K562 (cell line): ENCODE measurements around the gene IP6K2. TPM values are rescaled to one million over a fixed set of nuclear protein-coding genes. Genes with fewer than 3 reads are reported as not detected.

ENCODE experiments used
- ATAC-seq: fragments of 200-7000 bp; cut with Tn5 transposase; 3 replicates; pipeline ENCODE4 v1.9.1; 2020; ENCODE audit warnings: moderate library complexity
- BruUV-seq: library from RNA; stranded (reverse); fragments of 400-500 nt; replicated peaks from 2 replicates; lab custom pipeline; 2021; lab: Mats Ljungman, UMichigan
- CTCF ChIA-PET: fragments of 300-600 bp; formaldehyde crosslinking; extraction: SDS; loops from one replicate; lab custom pipeline; 2021; ENCODE audit warnings: low intra/inter-chr PET ratio; lab: Yijun Ruan, JAX
- POLR2A ChIA-PET: fragments of 300-600, 350-650 bp; sonication (Branson Sonifier 250); formaldehyde crosslinking; extraction: SDS; loops from one replicate; lab custom pipeline; 2021; ENCODE audit warnings: antibody characterized with exemption, inconsistent platforms; lab: Yijun Ruan, JAX
- DNase-seq, 4 experiments: peaks; one replicate each; pipeline versions ENCODE4 v3.0.0 to v3.0.0-alpha.2; 2011 to 2018; ENCODE audit warnings: low spot score in 3 of 4, mixed read lengths in 3 of 4; ENCODE audit errors: extremely low read depth in 1 of 4
- FAIRE-seq: peaks from 2 replicates; lab custom pipeline; 2011; peaks lifted over from hg19 to GRCh38; lab: Jason Lieb, UNC
- H2AFZ ChIP-seq: 2 replicates; pipeline ENCODE4 v1.6.0; 2011; ENCODE audit warnings: low read depth, low read length, control low read depth, inconsistent platforms
- H3K27ac ChIP-seq: fragments of 200-600 bp; 3 replicates; pipeline ENCODE4 v1.8.0; 2011; ENCODE audit warnings: low read depth, mild to moderate bottlenecking, control low read depth, inconsistent platforms, low read length, moderate library complexity, mixed read lengths; ENCODE audit errors: extremely low read depth
- H3K27me3 ChIP-seq, 2 experiments: fragments of 300-600 bp in 1 of 2; 2 replicates in 1 of 2; 3 replicates in 1 of 2; pipeline versions ENCODE4 v1.6.0 to v1.8.0; 2011; ENCODE audit warnings: inconsistent platforms in 2 of 2, low read length in 2 of 2, mild to moderate bottlenecking in 1 of 2, mixed read lengths in 1 of 2, moderate library complexity in 1 of 2; ENCODE audit not compliant: control insufficient read depth in 2 of 2, insufficient read depth in 2 of 2
- H3K36me3 ChIP-seq: fragments of 300-600 bp; 3 replicates; pipeline ENCODE4 v1.8.0; 2011; ENCODE audit warnings: mild to moderate bottlenecking, low read length, inconsistent platforms; ENCODE audit not compliant: control insufficient read depth, insufficient read depth
- H3K4me1 ChIP-seq, 2 experiments: fragments of 200-600 bp in 1 of 2; replicated peaks in 1 of 2; 2 replicates in 1 of 2; 3 replicates in 1 of 2; pipeline versions ENCODE4 v1.5.1 to v1.8.0; 2011; ENCODE audit warnings: inconsistent platforms in 2 of 2, low read length in 2 of 2, mild to moderate bottlenecking in 1 of 2, mixed read lengths in 1 of 2, moderate library complexity in 1 of 2; ENCODE audit not compliant: control insufficient read depth in 2 of 2, insufficient read depth in 2 of 2
- H3K4me2 ChIP-seq: 2 replicates; pipeline ENCODE4 v1.6.1; 2011; ENCODE audit warnings: low read length, control low read depth, inconsistent platforms, mixed read lengths; ENCODE audit not compliant: insufficient read depth
- H3K4me3 ChIP-seq: fragments of 200-600 bp; sonication (generic), shearing (Covaris generic); 2 replicates; pipeline ENCODE4 v1.5.1; 2016; ENCODE audit warnings: control low read depth, inconsistent platforms
- H3K79me2 ChIP-seq: fragments of 200-600 bp; 3 replicates; pipeline ENCODE4 v1.8.0; 2011; ENCODE audit warnings: low read length, inconsistent platforms; ENCODE audit not compliant: control insufficient read depth, insufficient read depth
- H3K9ac ChIP-seq, 2 experiments: 2 replicates each; pipeline versions ENCODE4 v1.6.0 to v1.6.1; 2011; ENCODE audit warnings: low read depth in 2 of 2, low read length in 2 of 2, control low read depth in 1 of 2, inconsistent platforms in 1 of 2, mild to moderate bottlenecking in 1 of 2, mixed read lengths in 1 of 2; ENCODE audit not compliant: insufficient read depth in 1 of 2
- H3K9me1 ChIP-seq: one replicate; pipeline ENCODE4 v1.6.0; 2011; ENCODE audit warnings: inconsistent platforms, mild to moderate bottlenecking, low read length, moderate library complexity; ENCODE audit not compliant: control insufficient read depth, insufficient read depth
- H3K9me3 ChIP-seq: replicated peaks from 2 replicates; pipeline ENCODE4 v1.5.1; 2011; ENCODE audit warnings: low read depth, low read length, inconsistent platforms; ENCODE audit not compliant: control insufficient read depth, insufficient read depth
- H4K20me1 ChIP-seq: replicated peaks from 2 replicates; pipeline ENCODE4 v1.6.1; 2011; ENCODE audit warnings: low read length, inconsistent platforms, mixed read lengths; ENCODE audit not compliant: control insufficient read depth, insufficient read depth
- CBFA2T3 ChIP-seq: fragments of 450-650 bp; IDR thresholded peaks from 2 replicates; pipeline ENCODE4 v1.6.1; 2017
- CSDE1 ChIP-seq, 2 experiments: fragments of 450-650 bp; IDR thresholded peaks; 2 replicates each; pipeline ENCODE4 v1.6.1; 2016; ENCODE audit warnings: mild to moderate bottlenecking in 1 of 2
- HMG20A ChIP-seq: fragments of 450-650 bp; formaldehyde crosslinking; conservative IDR thresholded peaks from 2 replicates; pipeline ENCODE4 v1.4.0; 2020; ENCODE audit warnings: mild to moderate bottlenecking, mixed read lengths
- MEIS2 ChIP-seq: fragments of 450-650 bp; IDR thresholded peaks from 2 replicates; pipeline ENCODE4 v1.6.1; 2014; ENCODE audit warnings: mild to moderate bottlenecking; ENCODE audit not compliant: partially characterized antibody
- RB1 ChIP-seq: fragments of 450-650 bp; IDR thresholded peaks from 2 replicates; pipeline ENCODE4 v1.6.1; 2017; ENCODE audit warnings: low read depth, mild to moderate bottlenecking
- TCF3 ChIP-seq: sonication (generic); formaldehyde crosslinking; IDR thresholded peaks from 2 replicates; pipeline ENCODE4 v1.4.0; 2020; ENCODE audit warnings: mild to moderate bottlenecking, missing genetic modification reagents
- ZNF253 ChIP-seq: fragments of 250-450 bp; sonication (Bioruptor Pico); conservative IDR thresholded peaks from 2 replicates; pipeline ENCODE4 v1.6.1; 2021; ENCODE audit warnings: mild to moderate bottlenecking
- ZNF274 ChIP-seq: IDR thresholded peaks from 2 replicates; pipeline ENCODE4 v1.6.1; 2011; ENCODE audit warnings: low read depth, mild to moderate bottlenecking, low read length, moderate library complexity, borderline replicate concordance
- WGBS: fragments of 100-300 bp; shearing (Covaris generic); methylation state at CpG from one replicate; pipeline ENCODE4 v1.1.6; 2016; ENCODE audit warnings: low coverage, mixed read lengths; ENCODE audit not compliant: insufficient coverage; ENCODE audit errors: missing lambda C conversion rate; 5-methylcytosine and 5-hydroxymethylcytosine counted together
- in situ Hi-C: fragments of 300-500 bp; cut with MboI; formaldehyde crosslinking; loops from 4 replicates; pipeline ENCODE4 v1.15.0; 2018; ENCODE audit warnings: inconsistent platforms, mixed read lengths
- intact Hi-C: fragments of 100-400 bp; cut with micrococcal nuclease; formaldehyde crosslinking; loops from 2 replicates; pipeline ENCODE4 v1.14.2; 2022
- polyA plus RNA-seq, 8 experiments: library from polyadenylated mRNA; depleted of rRNA in 4 of 8; stranded (reverse) in 5 of 8; unstranded in 3 of 8; fragments of >200 nt; fragmentation: Nextera tagmentation in 2 of 8; fragmentation: Illumina TruSeq in 1 of 8; extraction: Ambion mirVana in 2 of 8; extraction: Trizol in 1 of 8; gene quantifications; 2 replicates each; pipeline versions ENCODE4 v1.2.1 to v1.2.3, GENCODE V29; 2011 to 2014; ENCODE audit warnings: inconsistent platforms in 1 of 8, missing spikeins in 1 of 8
- total RNA-seq, 7 experiments: library from RNA; depleted of rRNA in 6 of 7; stranded (reverse); fragments of >200 nt in 6 of 7; fragmentation: Illumina TruSeq in 2 of 7; extraction: Trizol in 2 of 7; gene quantifications; 2 replicates each; pipeline versions ENCODE4 v1.2.1 to v1.2.3, GENCODE V29; 2011 to 2021; ENCODE audit warnings: low replicate concordance in 1 of 7
- TF ChIP-seq, protein P1 (sequence below): fragments of 450-650 bp; formaldehyde crosslinking; IDR thresholded peaks from 2 replicates; pipeline ENCODE4 v1.4.0; 2022; ENCODE audit warnings: missing genetic modification characterization
- TF ChIP-seq, protein P2 (sequence below): fragments of 450-650 bp; IDR thresholded peaks from 2 replicates; pipeline ENCODE4 v1.6.1; 2014; ENCODE audit warnings: low read depth, mild to moderate bottlenecking, moderate library complexity, borderline replicate concordance

IP6K2 gene
- total and polyA plus RNA-seq, 9 of the 15 experiments (the other 6 are each of a cell fraction or from before 2014, with no cell fraction given), result 19.6 to 78.1 (median 48.0) TPM

GRCh38 chr3:48693826-48694225, 23.2 kb downstream of the IP6K2 start:
- 88% methylated on average over 5 of the region's 8 CpGs for WGBS
- in situ Hi-C loops (no loop called here), intact Hi-C loops (no loop called here)
- Histone ChIP-seq H2AFZ (no peak overlapping the region), H3K4me3 (no peak overlapping the region), H3K9me1 (no peaks in the 10 kb centered on the region), H4K20me1 (no peaks in the 10 kb centered on the region), H3K9me3 (no peaks in the 10 kb centered on the region), H3K4me2 (no peak overlapping the region), H3K4me1 (peaks cover 0 to 4% of the 10 kb centered on the region in 2 experiments; a peak in 1 of 5 replicates), H3K27me3 (no peaks in the 10 kb centered on the region), H3K79me2 (peaks cover 33% of the 10 kb centered on the region), H3K36me3 (peaks cover 75% of the 10 kb centered on the region), H3K9ac (no peak overlapping the region)
- POLR2A ChIA-PET, result interaction anchor here (0.8 to 2.3 kb wide), 2 partner anchors 20 to 750 kb away, joined by 3 to 5 read pairs; no protein-coding TSS in a partner anchor
- CTCF ChIA-PET, result no interaction called here
- ATAC-seq (no peak), DNase-seq (no peak)
- no TSS peak for BruUV-seq
- TF ChIP-seq, protein P1, sequence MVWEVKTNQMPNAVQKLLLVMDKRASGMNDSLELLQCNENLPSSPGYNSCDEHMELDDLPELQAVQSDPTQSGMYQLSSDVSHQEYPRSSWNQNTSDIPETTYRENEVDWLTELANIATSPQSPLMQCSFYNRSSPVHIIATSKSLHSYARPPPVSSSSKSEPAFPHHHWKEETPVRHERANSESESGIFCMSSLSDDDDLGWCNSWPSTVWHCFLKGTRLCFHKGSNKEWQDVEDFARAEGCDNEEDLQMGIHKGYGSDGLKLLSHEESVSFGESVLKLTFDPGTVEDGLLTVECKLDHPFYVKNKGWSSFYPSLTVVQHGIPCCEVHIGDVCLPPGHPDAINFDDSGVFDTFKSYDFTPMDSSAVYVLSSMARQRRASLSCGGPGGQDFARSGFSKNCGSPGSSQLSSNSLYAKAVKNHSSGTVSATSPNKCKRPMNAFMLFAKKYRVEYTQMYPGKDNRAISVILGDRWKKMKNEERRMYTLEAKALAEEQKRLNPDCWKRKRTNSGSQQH (CRISPR knock-in tag), result no peak
- TF ChIP-seq TCF3 (no peak), CSDE1 (IDR thresholded peaks at IDR 0.05) (no peak), ZNF253 (CRISPR knock-in tag) (no peak), ZNF274 (no peak), MEIS2 (no peak), HMG20A (CRISPR knock-in tag) (no peak), CBFA2T3 (no peak), RB1 (no peak)
- TF ChIP-seq, protein P2, sequence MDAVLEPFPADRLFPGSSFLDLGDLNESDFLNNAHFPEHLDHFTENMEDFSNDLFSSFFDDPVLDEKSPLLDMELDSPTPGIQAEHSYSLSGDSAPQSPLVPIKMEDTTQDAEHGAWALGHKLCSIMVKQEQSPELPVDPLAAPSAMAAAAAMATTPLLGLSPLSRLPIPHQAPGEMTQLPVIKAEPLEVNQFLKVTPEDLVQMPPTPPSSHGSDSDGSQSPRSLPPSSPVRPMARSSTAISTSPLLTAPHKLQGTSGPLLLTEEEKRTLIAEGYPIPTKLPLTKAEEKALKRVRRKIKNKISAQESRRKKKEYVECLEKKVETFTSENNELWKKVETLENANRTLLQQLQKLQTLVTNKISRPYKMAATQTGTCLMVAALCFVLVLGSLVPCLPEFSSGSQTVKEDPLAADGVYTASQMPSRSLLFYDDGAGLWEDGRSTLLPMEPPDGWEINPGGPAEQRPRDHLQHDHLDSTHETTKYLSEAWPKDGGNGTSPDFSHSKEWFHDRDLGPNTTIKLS, result no peak
- TF ChIP-seq, all 486 proteins: peak for 0
- H3K27ac ChIP-seq, result no peak overlapping the region
- no peak for FAIRE-seq
